K562 (cell line): ENCODE data around the gene EFHC1. TPM values are rescaled to one million over a fixed set of nuclear protein-coding genes. Genes with fewer than 3 reads are reported as not detected.

Experiments used
- BMI1 ChIP-seq: fragments of 150-350 bp; IDR thresholded peaks from 2 replicates; pipeline ENCODE4 v1.6.1; 2014; ENCODE audit warnings: low read length
- PTBP1 ChIP-seq: fragments of 200-400 bp; formaldehyde crosslinking; IDR thresholded peaks from 2 replicates; pipeline ENCODE4 v1.6.1; 2017; ENCODE audit warnings: low read depth, low read length
- REST ChIP-seq, 2 experiments: fragments of 450-650 bp; formaldehyde crosslinking in 1 of 2; IDR thresholded peaks; 2 replicates each; pipeline versions ENCODE4 v1.4.0 to v1.6.1; 2014 to 2020; ENCODE audit warnings: mild to moderate bottlenecking in 2 of 2, borderline replicate concordance in 1 of 2, low read depth in 1 of 2
- SAFB2 ChIP-seq: fragments of 200-400 bp; formaldehyde crosslinking; IDR thresholded peaks from 2 replicates; pipeline ENCODE4 v1.6.1; 2018; ENCODE audit warnings: borderline replicate concordance, low read length, low read depth, moderate library complexity; ENCODE audit not compliant: severe bottlenecking
- SRSF7 ChIP-seq: fragments of 200-400 bp; formaldehyde crosslinking; optimal IDR thresholded peaks from 2 replicates; pipeline ENCODE3; 2017; ENCODE audit warnings: mild to moderate bottlenecking, low read depth, low read length
- polyA plus RNA-seq, 8 experiments: library from polyadenylated mRNA; depleted of rRNA in 4 of 8; stranded (reverse) in 5 of 8; unstranded in 3 of 8; fragments of >200 nt; fragmentation: Nextera tagmentation in 2 of 8; fragmentation: Illumina TruSeq in 1 of 8; extraction: Ambion mirVana in 2 of 8; extraction: Trizol in 1 of 8; gene quantifications; 2 replicates each; pipeline versions ENCODE4 v1.2.1 to v1.2.3, GENCODE V29; 2011 to 2014; ENCODE audit warnings: inconsistent platforms in 1 of 8, missing spikeins in 1 of 8
- total RNA-seq, 7 experiments: library from RNA; depleted of rRNA in 6 of 7; stranded (reverse); fragments of >200 nt in 6 of 7; fragmentation: Illumina TruSeq in 2 of 7; extraction: Trizol in 2 of 7; gene quantifications; 2 replicates each; pipeline versions ENCODE4 v1.2.1 to v1.2.3, GENCODE V29; 2011 to 2021; ENCODE audit warnings: low replicate concordance in 1 of 7
- TF ChIP-seq, protein P1 (sequence below): fragments of 250-450 bp; sonication (Bioruptor Pico); IDR thresholded peaks from 2 replicates; pipeline ENCODE4 v1.4.0; 2020; ENCODE audit warnings: mild to moderate bottlenecking, moderate library complexity, borderline replicate concordance
- TF ChIP-seq, protein P2 (sequence below), 2 experiments: fragments of 450-650 bp; IDR thresholded peaks; 2 replicates each; pipeline ENCODE4 v1.6.1; 2018; ENCODE audit warnings: mild to moderate bottlenecking in 2 of 2, low read depth in 1 of 2; ENCODE audit not compliant: partially characterized antibody in 2 of 2
- TF ChIP-seq, protein P3 (sequence below): fragments of 450-650 bp; IDR thresholded peaks from 2 replicates; pipeline ENCODE4 v1.6.1; 2016; ENCODE audit warnings: missing biosample characterization, missing genetic modification characterization

Gene EFHC1
- total and polyA plus RNA-seq, 9 of the 15 experiments (the other 6 are each of a cell fraction or from before 2014, with no cell fraction given) = 9.5 to 31.0 (median 14.9) TPM

- TF ChIP-seq REST (IDR thresholded peaks at IDR 0.05; ENCODE audit: borderline replicate concordance) = peak; percentile 35
- no peak for TF ChIP-seq REST (CRISPR knock-in tag; IDR thresholded peaks at IDR 0.05; ENCODE audit: low read depth)
- TF ChIP-seq, protein P1, sequence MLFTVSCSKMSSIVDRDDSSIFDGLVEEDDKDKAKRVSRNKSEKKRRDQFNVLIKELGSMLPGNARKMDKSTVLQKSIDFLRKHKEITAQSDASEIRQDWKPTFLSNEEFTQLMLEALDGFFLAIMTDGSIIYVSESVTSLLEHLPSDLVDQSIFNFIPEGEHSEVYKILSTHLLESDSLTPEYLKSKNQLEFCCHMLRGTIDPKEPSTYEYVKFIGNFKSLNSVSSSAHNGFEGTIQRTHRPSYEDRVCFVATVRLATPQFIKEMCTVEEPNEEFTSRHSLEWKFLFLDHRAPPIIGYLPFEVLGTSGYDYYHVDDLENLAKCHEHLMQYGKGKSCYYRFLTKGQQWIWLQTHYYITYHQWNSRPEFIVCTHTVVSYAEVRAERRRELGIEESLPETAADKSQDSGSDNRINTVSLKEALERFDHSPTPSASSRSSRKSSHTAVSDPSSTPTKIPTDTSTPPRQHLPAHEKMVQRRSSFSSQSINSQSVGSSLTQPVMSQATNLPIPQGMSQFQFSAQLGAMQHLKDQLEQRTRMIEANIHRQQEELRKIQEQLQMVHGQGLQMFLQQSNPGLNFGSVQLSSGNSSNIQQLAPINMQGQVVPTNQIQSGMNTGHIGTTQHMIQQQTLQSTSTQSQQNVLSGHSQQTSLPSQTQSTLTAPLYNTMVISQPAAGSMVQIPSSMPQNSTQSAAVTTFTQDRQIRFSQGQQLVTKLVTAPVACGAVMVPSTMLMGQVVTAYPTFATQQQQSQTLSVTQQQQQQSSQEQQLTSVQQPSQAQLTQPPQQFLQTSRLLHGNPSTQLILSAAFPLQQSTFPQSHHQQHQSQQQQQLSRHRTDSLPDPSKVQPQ (CRISPR knock-in tag) = no peak
- 0 out of 2 replicates have a peak, but pooled peaks have one; percentile 25 for TF ChIP-seq PTBP1
- TF ChIP-seq SAFB2 = no peak
- no peak for TF ChIP-seq BMI1
- TF ChIP-seq, protein P2, sequence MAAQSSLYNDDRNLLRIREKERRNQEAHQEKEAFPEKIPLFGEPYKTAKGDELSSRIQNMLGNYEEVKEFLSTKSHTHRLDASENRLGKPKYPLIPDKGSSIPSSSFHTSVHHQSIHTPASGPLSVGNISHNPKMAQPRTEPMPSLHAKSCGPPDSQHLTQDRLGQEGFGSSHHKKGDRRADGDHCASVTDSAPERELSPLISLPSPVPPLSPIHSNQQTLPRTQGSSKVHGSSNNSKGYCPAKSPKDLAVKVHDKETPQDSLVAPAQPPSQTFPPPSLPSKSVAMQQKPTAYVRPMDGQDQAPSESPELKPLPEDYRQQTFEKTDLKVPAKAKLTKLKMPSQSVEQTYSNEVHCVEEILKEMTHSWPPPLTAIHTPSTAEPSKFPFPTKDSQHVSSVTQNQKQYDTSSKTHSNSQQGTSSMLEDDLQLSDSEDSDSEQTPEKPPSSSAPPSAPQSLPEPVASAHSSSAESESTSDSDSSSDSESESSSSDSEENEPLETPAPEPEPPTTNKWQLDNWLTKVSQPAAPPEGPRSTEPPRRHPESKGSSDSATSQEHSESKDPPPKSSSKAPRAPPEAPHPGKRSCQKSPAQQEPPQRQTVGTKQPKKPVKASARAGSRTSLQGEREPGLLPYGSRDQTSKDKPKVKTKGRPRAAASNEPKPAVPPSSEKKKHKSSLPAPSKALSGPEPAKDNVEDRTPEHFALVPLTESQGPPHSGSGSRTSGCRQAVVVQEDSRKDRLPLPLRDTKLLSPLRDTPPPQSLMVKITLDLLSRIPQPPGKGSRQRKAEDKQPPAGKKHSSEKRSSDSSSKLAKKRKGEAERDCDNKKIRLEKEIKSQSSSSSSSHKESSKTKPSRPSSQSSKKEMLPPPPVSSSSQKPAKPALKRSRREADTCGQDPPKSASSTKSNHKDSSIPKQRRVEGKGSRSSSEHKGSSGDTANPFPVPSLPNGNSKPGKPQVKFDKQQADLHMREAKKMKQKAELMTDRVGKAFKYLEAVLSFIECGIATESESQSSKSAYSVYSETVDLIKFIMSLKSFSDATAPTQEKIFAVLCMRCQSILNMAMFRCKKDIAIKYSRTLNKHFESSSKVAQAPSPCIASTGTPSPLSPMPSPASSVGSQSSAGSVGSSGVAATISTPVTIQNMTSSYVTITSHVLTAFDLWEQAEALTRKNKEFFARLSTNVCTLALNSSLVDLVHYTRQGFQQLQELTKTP (IDR thresholded peaks at IDR 0.05; ENCODE audit: low read depth in 1 of 2, partially characterized antibody in 2 of 2) = no peak
- no peak for TF ChIP-seq SRSF7
- TF ChIP-seq, protein P3, sequence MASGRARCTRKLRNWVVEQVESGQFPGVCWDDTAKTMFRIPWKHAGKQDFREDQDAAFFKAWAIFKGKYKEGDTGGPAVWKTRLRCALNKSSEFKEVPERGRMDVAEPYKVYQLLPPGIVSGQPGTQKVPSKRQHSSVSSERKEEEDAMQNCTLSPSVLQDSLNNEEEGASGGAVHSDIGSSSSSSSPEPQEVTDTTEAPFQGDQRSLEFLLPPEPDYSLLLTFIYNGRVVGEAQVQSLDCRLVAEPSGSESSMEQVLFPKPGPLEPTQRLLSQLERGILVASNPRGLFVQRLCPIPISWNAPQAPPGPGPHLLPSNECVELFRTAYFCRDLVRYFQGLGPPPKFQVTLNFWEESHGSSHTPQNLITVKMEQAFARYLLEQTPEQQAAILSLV (tag) = no peak
These were observed 84.0 kb downstream of the EFHC1 start (continued) for GRCh38 chr6:52503851-52504781.
